ENCODE results near the gene KIF16B.
"Not testable (repeated sequence)": the region's sequence is repeated elsewhere in the genome, so short reads cannot be mapped to it uniquely, and the experiment has no call there.

Gene KIF16B

GRCh38 chr20:16554766-16555543, 18.3 kb downstream of the KIF16B start:
- DNase-seq = no peak

- DNase-seq = no peak
These were observed 19.6 kb downstream of the KIF16B start for GRCh38 chr20:16553684-16554083.

DNA sequence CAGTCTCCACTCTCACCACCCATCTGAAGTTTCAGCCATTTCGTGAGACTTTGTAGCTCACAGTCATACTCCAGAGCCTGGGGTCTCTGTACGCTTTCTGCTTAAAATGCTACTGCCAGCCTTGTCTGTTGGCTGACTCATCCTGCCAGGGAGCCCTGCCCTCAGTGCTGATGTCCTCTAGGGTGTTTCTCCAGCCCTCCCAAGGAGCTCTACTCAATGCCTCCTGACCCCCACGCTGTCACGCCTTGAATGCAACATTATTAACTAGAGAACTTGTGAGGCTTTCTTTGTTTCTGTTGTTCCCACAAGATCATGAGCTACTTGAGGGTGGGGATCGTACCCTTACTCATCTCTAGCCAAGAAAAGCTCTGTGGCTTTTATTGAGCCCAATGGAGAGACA, 20.1 kb downstream of the KIF16B start:
- no peak for DNase-seq

DNA sequence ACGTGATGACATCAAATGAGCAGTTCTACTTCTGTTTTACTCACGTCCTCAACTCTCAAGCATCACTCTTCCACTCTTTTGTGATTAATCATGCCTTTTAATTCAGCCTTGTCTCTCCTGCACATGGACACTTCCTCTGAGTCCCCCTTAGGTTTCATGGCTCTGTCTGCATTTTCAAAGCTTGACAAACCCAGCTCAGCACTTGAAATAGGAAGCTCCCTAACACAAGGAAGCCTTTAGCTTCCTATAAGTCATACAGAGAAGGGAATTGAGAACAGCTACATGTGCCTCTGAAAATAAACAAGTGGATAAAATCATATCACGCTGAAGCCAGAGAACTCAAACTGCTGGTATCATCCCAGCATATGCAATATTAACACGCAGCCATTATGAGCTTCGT, 21.2 kb downstream of the KIF16B start:
- DNase-seq = no peak

DNA sequence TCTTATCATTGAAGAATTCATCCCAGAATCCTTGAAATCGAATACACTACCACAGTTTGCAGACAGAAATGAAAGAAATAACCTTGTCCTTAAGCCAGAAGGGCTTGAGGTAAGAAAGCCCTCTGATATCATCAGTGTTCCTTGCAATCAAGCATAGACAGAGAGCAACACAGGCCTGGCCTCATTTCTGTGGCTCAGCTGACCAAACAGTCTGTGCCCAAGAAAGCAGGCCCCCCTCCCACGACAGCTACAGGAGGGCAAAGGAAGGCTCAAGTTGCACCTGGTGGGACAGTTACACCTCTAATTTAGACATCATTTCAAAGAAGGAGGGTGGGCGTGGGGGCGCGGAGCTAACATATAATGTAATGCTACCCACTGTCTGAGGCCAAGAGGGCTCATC, 21.6 kb downstream of the KIF16B start:
- no peak for DNase-seq

DNA sequence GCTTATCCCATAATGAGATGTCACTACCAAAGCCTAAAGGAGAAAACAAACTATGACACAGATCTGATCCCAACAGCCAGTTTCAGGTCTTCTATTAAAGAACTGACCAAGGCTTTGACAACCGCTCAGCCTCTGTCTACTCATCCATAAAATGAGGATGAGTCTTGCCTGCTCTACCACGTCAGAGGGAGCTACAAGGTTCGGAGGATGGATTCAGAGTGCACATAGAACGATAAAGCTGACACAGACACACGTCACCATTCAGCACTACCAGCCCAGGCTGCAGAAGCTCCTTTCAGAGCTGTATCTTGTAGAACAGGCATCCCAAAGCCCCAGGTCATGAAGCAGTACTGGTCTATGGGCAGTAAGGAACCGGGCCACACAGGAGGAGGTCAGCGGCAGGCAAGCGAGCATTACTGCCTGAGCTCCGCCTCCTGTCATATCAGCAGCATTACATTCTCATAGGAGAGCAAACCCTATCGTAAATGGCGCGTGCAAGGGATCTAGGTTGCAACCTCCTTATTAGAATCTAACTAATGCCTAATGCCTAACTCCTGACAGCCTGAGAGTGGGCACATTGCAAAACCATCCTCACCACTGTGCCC, 25.1 kb downstream of the KIF16B start:
- no peak for DNase-seq

DNA sequence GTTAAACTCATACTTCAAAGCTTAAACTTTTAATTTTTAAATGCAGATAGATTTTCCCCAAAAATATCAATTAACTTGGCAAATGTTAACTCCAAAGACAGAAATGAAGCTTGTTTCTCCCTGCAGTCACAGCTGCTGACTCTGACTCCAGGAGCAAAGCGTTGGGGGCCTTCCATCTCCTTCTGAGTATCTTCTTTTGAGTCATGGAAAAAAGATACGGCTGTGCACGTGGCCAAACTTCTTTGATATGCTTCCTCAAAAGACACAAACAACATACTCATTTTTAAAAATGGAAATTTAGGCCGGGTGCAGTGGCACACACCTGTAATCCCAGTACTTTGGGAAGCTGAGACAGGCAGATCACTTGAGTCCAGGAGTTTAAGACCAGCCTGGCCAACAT, 28.3 kb downstream of the KIF16B start:
- no peak for DNase-seq

- DNase-seq = no peak
These were observed 30.8 kb downstream of the KIF16B start for GRCh38 chr20:16542477-16542876.

DNA sequence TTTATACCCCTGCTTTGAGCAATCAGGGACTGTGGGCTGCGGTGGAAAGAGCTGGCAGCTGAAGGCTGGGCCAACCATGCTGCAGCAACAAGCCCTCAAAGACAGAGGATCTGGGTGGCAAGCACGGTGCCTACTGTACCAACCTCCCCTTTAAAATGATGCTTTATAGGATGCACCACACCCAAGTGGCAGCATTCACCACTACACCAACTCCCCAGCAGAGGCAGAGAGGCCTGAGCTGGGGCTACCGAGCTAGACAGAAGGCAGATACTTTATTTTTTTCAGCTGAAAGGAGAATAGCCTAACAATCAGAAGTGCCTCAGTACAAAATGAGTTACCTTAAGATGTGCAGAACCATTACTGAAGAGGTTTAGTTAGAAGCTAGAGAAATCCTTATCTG, 31.4 kb downstream of the KIF16B start:
- no peak for DNase-seq

GRCh38 chr20:16541226-16541625, 32.0 kb downstream of the KIF16B start:
- DNase-seq = no peak

DNA sequence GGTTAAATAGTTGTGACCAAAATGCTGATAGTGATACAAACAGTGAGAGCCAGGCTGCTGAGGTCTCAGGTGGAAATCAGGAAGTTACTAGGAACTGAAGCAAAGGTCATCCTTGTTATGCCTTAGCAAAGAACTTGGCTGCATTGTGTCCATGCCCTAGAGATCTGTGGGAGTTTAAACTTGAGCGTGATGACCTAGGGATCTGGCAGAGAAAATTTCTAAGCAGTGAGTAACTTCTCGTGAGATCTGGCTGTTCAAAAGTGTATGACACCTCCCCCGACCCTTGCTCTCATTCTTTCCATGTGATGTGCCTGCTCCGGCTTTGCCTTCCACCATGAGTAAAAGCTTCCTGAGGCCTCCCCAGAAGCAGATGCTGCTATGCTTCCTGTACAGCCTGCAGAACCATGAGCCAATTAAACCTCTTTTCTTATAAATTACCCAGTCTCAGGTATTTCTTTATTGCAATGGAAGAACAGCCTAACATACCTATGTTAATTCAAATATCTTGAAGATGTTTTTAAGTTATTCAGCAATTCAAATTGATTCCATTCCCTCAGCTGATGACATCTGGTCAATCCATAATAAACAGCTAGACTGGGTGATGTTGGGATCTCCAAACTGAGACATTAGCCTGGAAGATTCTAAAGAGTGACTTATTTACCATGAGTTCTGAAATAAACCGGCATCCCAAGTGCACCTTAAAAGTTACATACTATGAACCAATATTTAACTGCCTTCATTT, 33.8 kb downstream of the KIF16B start:
- no peak for DNase-seq

DNA sequence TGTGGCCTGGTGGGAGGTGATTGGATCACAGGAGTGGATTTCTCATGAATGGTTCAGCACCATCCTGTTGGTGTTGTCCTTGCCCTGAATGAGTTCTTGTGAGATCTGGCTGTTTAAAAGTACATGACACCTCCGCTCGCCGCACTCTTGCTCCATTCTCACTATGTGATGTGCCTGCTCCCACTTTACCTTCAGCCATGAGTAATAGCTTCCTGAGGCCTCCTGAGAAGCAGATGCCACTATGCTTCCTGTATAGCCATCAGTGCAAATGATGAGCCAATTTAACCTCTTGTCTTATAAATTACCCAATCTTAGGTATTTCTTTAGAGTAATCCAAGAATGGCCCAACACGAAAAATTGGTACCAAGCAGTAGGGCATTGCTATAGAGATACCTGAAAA, 34.5 kb downstream of the KIF16B start:
- DNase-seq = no peak

GRCh38 chr20:16537918-16538317, 35.3 kb downstream of the KIF16B start:
- DNase-seq = no peak

DNA sequence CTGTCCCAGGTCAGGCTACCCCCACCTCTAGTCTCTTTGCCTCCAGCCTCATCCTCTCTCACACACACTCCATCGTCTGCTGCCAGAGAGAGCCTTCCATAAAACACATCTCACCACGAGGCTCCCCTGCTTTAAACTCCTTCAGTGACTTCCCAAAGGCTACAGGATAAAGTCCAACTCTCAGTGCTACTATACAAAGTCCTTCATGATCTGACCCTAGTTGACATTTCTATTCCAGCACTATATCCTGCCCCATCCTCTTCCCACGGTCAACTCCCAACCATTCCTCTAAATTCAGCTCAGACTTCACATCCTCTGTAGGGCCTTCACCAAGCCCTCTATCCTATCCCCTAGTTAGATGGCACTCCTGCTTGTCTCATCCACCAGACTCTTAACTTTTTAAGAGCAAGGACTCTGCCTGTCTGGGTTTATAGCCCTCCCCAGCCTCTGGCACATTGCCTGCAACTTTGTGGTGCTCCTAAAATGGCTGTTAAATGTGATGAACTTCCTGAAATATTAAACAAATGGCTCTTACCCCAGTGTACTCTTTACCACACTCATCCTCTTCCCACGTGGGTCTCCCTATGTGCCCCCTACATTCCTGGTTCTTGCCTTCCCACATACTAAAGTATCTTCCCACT, 36.1 kb downstream of the KIF16B start:
- DNase-seq = no peak

GRCh38 chr20:16535277-16535676, 38.0 kb downstream of the KIF16B start:
- no peak for DNase-seq

DNA sequence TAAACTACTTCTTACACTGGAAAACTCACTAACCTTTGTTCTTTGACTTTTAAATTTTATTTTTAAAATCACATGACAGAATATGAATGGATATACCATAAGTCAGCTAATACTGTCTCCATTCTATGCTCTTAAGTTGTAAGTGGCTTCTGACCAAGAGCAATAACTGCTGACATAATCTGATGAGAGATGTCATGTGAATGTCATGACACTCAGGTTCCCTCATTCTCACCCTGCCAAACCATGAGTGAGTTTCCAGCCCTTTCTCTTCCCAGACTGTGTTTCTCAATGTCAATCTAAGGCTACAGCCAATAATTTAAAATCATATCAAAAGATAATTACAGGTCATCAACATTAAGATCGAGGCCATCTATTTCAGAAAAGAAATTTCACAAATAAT, 39.7 kb downstream of the KIF16B start:
- no peak for DNase-seq

DNA sequence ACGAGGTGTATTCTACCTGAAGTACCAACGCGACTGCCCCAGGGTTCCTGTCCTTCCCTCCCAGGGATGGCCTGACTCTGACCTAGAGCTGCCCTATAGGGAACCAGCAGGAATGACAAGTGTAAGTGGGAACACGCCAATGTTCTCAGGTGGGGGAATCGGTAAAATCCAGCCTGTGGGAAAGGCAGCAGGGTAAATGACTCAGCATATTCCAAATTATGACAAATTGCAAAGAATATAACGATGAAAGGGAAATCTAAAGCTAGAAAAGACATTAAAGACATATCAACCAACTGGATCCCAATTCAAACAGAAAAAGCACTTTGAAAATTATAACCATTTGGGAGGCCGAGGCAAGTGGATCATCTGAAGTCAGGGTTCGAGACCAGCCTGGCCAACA, 41.8 kb downstream of the KIF16B start:
- DNase-seq = no peak

GRCh38 chr20:16530201-16530681, 43.0 kb downstream of the KIF16B start:
- no peak for DNase-seq

DNA sequence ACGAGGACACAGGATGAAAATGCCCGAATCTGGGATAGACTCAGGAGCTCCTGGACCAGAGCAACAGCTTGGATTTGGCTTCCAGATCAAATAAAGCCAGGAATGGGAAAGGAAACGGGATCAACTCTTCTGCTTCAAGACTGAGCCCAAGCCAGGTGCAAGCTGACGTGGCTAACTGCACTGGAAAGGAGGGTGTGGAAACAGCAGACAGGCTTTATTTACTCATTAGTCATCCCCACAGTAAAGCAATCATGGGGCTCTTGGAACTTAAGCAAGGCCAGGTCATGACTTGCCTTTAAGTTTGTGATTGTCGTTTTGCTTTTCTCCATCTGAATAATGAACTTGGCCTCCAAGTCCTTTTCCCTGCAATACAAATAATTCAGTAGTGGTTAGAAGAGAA, 45.2 kb downstream of the KIF16B start:
- no peak for DNase-seq

- DNase-seq = no peak
These were observed 45.8 kb downstream of the KIF16B start for GRCh38 chr20:16527438-16527837.

DNA sequence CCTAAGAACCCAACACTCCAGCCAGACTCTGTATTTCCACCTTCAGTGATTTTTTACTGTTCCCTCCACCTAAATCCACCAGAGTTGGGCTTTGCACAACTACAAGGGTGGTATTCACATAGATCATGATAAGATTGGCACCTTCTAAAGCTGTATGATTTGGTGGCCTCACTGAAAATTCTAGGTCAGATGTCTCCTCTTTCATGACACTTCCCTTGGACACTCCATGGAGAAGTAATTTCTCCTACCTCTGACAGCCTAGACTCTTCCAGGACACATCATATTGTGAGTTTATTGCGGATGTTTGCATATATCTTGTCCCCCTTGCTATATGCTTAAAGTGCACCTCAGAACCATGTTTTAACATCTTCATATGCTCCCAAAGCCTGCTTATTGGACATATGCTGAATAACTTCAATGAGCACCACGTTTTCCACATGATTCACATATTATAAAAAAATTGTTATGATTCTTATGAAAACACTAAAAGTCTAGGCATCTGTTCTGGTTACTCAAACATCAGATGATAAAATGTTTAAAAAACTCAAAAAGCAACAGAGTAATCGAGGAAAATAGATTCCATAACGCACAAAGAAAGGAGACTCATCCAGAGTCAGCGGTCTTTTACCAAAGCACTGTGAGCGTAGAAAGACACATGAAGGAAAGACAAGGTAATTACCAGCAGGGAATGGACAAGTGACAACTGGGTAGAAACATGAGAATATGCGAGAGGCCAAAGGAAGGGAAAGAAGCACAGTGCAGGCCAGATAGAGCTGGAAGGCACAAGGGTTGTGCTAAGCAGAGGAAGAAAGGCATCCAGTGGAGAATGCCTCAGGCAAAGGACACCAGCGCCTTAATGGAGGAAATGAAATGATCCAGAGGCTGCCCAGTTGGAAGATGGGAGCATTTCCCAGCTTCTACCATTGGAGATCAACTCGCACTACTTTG, 46.5 kb downstream of the KIF16B start:
- DNase-seq = no peak

DNA sequence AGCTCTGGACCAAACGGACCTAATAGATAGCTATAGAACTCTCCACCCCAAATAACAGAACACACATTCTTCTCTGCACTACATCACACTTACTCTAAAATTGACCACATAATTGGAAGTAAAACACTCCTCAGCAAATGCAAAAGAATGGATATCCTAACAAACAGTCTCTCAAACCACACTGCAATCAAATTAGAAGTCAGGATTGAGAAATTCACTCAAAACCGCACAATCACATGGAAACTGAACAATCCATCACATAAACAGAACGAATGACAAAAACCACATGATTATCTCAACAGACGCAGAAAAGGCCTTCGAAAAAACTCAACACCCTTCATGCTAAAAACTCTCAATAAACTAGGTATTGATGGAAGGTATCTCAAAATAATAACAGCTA, 50.6 kb downstream of the KIF16B start:
- DNase-seq = not testable (repeated sequence)
